ENCODE data around the gene KPNA3.
"Not testable (repeated sequence)": the region's sequence is repeated elsewhere in the genome, so short reads cannot be mapped to it uniquely, and the experiment has no call there.

Gene KPNA3

DNA sequence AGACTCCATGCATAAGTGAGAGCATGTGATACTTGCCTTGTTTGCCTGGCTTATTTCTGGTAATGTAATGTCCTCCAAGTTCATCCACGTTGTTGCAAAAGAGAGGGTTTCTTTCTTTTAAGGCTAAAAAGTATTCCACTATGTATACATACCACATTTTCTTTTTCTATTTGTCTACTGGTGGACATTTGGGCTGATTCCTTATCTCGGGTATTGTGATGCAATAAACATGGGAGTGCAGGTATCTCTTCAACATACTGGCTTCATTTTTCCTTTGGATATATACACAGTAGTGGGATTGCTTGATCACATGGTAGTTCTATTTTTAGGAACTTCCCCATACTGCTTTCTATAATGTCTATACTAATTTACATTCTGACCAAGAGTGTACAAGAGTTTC lies 51.6 kb downstream of the KPNA3 start:
- no peak for DNase-seq

- no peak for DNase-seq
These were observed 52.8 kb downstream of the KPNA3 start for GRCh38 chr13:49739498-49740187.

GRCh38 chr13:49733181-49733951 lies 59.1 kb downstream of the KPNA3 start:
- no peak for DNase-seq

DNA sequence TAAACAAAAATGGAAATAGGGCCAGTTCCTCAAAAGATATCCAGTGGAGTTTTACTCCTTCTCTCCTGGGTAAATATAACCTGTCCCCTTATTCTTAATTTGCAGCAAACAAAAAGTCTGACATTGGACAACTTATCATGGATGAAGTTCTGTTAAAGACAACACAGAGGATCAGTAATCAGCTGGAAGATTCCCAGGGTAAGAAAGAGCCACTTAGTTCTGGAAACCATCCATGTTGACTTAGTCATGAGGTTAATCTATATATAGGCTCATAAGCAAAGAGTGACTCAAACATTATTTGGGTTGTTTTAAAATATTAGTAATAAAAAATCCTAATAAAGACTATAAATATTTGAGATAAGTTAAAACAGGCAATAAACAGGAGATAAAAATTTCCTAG lies 60.7 kb downstream of the KPNA3 start:
- no peak for DNase-seq

- DNase-seq = no peak
These were observed 75.9 kb downstream of the KPNA3 start for GRCh38 chr13:49716615-49717014.

DNA sequence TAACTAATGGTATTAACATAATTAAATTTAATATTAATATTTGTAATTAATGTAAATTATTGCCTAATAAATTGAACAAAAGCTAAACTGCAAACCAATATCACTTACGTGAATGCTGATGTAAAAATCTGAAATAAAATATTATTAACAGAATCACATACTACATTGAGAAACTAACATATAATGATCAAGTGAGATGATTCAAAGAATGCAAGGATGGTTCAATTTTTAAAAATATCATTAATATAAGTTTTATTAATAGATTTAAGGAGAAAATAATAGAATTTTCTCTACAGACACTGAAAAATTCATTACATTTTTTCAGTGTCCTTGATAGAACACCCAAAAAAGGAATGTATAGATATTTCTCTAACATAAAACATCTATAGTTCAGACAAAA lies 77.7 kb downstream of the KPNA3 start:
- no peak for DNase-seq

DNA sequence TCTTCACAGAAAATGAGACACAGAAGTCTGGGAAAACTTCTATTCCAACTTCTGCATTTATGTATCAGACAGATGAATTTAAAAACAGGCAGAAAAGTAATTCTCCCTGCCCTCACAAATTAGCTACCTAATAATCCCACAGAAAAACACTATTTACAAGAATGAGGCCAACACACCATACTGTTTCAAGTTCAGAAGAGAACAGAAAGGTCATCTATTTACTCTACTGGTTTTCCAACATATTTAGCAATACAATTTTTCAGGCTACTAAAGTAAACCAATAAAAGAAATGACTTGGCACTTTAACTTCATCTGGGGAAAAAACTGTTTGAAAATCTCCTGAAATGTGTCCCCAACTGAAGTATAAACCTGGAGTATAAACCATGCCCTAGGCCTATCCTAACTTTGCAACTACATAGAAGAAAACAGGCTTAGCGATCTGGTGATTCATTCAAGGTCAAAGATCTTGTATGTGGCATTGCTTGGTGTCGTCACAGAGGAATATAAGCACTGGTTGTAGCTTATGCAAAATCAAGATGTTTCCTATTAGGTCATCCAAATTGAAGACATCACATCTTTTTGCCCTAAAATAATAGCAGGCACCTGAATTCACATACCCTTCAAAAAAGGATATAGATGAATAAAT lies 81.1 kb downstream of the KPNA3 start:
- no peak for DNase-seq

DNA sequence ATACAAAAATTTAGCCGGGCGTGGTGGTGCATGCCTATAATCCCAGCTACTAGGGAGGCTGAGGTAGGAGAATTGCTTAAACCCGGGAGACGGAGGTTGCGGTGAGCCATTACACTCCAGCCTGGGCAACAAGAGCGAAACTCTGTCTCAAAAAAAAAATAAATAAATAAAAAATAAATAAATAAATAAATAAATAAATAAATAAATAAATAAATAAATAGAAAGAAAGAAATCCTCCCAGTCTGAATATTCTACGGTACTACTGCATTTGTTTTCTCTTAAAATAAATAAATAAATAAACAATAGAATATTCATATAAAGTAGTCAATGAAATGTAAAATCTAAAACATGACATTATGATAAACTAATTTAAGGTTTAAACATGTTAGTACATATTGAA lies 88.2 kb downstream of the KPNA3 start:
- DNase-seq = not testable (repeated sequence)

- no peak for DNase-seq
These were observed 91.0 kb downstream of the KPNA3 start for GRCh38 chr13:49701491-49701890.

GRCh38 chr13:49697468-49697867 lies 95.0 kb downstream of the KPNA3 start:
- no peak for DNase-seq

- no peak for DNase-seq
These were observed 98.0 kb downstream of the KPNA3 start for GRCh38 chr13:49694446-49694845.

DNA sequence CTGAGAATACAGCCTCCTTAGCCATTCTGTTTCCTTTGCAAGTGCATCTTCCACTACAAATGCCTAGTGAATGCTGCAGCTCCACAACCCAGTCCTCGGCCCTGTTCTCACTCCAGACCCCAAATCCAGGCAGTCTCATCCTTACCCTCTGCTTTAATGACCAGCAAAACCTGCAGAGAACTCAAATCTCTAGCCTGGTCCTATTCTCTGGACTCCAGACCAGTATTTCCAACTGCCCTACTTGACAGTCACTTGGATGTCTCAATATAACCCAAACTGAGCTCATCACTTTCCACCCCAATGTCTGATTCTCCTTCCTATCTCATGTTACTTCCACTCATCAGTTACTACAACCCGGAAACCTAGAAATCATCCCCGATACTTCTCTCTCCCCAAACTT lies 98.6 kb downstream of the KPNA3 start:
- DNase-seq = no peak

DNA sequence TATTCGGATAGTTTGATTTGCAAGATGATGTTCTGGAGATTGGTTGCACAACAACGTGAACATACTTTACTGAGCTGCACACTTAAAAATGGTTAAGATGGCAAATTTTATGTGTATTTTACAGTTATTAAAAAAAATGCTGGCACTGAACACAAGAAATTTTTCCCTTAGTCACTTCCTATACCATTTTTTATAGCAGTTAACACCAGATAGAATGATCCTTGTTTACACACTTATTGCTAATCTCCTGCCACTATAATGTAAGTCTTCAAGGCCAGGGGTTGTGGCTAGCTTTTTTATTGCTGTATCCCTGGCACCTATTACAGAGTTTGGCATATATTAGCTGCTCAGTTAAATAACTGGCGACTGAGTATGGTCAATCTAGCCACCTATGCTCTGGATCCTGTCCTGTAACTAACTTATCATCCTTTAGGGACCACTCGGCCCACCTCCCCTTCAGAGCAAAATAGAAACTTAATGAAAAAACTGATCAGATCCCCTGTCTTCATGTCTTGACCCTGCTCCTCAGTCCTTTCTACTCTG lies 99.2 kb downstream of the KPNA3 start:
- no peak for DNase-seq

- peak; percentile 81 for DNase-seq
These were observed 101.3 kb downstream of the KPNA3 start, which contains the start of gene EBPL for GRCh38 chr13:49690995-49691784. EBPL (minus strand) TSS chr13:49691486; CDS start chr13:49691424, 62 bp downstream.

GRCh38 chr13:49690133-49690994 lies 102.1 kb downstream of the KPNA3 start:
- peak; percentile 49 for DNase-seq

DNA sequence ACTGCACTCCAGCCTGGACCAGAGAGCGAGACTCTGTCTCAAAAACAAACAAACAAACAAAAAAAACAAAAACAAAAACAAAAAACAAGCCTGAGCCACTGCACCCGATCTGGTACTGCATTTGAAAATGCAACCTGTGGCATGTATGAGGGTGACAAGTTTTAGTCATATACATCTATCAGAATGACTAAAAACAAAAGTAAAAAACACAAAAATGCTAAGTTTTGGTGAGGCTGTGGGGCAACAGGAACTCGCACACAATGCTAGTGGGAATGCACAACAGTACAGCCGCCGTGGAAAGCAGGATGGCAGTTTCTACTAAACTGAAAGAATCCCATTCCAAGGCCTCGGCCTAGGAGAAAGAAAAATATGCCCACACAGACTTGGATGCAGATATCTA lies 109.0 kb downstream of the KPNA3 start:
- no peak for DNase-seq

GRCh38 chr13:49681842-49682435 lies 110.5 kb downstream of the KPNA3 start:
- DNase-seq = no peak

GRCh38 chr13:49679246-49679645 lies 113.2 kb downstream of the KPNA3 start:
- DNase-seq = peak; percentile 8

DNA sequence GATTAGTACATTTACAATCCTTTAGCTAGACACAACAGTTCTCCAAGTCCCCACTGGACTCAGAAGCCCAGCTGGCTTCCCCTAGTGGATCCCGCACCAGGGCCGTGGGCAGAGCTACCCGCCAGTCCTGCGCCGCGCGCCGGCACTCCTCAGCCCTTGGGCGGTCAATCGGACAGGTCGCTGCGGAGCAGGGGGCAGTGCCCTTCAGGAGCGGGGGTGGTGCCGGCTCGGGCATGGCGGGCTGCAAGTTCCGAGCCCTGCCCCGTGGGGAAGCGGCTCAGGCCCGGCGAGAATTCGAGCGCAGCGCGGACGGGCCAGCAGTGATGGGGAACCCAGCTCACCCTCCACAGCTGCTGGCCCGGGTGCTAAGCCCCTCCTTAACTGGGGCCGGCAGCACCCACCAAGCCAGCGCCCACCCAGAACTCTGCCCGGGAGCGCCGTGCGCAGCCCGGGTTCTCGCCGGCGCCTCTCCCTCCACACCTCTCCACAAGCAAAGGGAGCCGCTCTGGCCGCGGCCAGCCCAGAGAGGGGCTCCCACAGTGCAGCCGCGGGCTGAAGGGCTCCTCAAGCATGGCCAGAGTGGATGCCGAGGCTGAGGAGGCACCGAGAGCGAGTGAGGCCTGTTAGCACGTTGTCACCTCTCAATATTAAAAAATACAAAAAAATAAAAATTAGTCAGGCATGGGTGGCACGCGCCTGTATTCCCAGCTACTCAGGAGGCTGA lies 114.1 kb downstream of the KPNA3 start:
- no peak for DNase-seq

GRCh38 chr13:49676581-49677298 lies 115.7 kb downstream of the KPNA3 start:
- no peak for DNase-seq

Data from kidney glomerular epithelial cell (primary cell).